GM21717 (cell line): Measurements from ENCODE around the gene MYBBP1A.

Experiments used
- ATAC-seq: cut with Tn5 transposase; IDR thresholded peaks from one replicate; pipeline ENCODE4 v1.9.1; 2021; ENCODE audit warnings: mild to moderate bottlenecking, moderate library complexity; ENCODE audit not compliant: unreplicated experiment

Gene MYBBP1A

DNA sequence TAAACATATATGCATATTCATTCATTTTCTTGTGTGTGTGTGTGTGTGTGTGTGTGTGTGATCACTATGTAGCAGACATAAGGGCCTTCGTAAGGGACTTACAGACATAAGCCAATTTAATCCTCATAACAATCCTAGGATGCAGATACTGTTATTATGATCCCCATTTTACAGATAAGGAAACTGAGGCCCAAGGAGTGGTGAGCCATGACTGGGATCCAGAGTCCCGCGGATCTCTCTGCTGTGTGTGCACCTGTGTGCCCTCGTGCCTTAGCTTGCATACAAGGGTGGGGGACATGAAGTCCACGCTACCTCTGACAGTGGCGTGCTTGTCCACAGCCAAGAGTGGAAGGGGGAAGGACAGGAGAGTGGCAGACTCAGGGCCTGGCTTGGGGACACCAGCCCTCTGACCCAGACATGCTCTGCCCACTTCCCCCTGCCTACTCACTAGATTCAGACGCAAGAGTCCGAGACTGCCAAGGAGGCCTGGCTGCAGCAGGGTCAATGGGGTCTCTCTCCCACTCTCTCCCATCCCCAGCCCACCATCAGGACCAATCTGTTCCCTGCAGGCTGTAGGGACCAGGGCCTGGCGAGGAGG lies 19.4 kb upstream of the MYBBP1A start:
- ATAC-seq, result no peak

DNA sequence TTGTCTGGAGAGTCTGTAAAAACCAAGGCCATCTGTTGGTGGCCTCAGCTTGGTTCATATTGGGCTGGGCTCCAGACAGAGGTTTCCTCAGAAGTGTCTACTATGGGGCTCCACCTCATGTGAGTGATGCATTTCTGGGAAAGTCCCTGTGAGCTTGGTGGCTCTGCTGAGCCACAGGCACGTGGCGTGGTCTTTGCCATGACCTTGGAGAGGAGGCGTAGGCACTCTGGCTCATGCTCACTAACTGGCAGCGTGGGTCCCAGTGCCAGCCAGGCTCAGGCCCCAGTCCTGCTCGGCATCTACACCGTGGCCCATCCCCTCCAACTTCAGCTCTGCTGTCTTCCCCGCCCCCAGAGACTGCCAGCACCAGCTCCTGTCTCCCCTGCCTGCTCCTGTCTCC lies 18.5 kb upstream of the MYBBP1A start:
- no peak for ATAC-seq

DNA sequence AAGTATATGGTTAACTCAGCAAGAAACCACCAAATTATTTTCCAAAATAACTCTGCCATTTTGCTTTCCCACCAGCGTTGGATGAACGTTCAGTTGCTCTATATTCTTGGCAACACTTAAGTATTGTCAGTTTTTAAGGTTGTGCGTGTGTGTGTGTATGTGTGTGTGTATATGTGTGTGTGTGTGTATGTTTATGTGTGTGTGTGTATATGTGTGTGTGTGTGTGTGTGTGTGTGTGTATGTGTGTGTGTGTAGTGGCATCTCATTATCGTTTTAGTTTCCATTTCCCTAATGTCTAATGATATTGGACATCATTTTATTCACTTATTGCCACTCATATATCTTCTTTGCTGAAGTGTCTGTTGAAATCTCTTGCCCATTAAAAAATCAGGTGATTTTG lies 17.9 kb upstream of the MYBBP1A start:
- ATAC-seq, result no peak

DNA sequence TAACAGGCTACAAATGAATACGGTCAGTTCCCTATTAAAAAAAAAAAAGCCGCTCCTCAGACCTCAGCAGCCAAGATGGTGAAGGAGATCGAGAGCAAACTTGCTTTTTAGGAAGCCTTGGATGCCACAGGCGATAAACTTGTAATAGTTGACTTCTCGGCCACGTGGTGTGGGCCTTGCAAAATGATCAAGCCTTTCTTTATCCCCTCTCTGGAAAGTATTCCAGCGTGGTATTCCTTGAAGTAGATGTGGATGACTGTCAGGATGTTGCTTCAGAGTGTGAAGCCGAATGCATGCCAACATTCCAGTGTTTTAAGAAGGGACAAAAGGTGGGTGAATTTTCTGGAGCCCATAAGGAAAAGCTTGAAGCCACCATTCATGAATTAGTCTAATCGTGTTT lies 16.9 kb upstream of the MYBBP1A start:
- no peak for ATAC-seq

DNA sequence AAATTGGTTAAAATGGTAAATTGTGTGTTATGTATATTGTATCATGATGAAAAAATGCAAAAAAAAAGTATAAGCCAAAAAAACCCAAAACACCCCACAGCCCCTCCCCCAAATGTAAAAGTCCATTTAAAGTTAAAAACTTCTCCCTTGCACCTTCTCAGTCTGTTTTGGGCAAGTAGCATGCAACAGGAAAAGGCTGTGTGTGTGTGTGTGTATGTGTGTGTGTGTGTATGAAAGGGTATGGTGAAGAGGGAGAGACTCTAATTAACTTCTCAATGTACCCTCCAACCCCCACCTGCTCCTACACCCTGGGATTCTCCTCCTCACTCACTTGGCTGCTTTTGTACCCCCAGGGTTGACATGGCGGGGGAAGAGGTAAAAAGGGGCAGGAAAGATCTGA lies 14.4 kb upstream of the MYBBP1A start:
- no peak for ATAC-seq

DNA sequence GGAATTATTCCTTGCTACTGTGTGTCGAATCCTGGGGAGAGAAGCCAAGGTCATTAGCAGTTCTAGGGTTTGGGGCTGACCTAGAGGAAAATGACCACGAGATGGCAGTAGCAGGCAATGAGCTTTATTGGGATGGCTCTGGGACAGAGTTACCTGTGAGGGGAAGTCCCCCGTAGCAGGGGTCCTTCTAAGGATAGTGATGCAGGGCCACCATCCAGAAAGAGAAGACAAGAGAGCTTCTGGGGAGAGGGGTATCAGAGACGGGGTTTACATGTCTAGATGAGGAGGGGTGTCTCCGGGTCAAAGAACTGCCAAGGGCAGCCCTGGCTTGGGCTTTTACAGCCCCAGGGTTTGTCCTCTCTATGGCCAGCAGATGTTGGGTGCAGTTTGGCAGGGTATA lies 11.6 kb upstream of the MYBBP1A start:
- ATAC-seq, result no peak

DNA sequence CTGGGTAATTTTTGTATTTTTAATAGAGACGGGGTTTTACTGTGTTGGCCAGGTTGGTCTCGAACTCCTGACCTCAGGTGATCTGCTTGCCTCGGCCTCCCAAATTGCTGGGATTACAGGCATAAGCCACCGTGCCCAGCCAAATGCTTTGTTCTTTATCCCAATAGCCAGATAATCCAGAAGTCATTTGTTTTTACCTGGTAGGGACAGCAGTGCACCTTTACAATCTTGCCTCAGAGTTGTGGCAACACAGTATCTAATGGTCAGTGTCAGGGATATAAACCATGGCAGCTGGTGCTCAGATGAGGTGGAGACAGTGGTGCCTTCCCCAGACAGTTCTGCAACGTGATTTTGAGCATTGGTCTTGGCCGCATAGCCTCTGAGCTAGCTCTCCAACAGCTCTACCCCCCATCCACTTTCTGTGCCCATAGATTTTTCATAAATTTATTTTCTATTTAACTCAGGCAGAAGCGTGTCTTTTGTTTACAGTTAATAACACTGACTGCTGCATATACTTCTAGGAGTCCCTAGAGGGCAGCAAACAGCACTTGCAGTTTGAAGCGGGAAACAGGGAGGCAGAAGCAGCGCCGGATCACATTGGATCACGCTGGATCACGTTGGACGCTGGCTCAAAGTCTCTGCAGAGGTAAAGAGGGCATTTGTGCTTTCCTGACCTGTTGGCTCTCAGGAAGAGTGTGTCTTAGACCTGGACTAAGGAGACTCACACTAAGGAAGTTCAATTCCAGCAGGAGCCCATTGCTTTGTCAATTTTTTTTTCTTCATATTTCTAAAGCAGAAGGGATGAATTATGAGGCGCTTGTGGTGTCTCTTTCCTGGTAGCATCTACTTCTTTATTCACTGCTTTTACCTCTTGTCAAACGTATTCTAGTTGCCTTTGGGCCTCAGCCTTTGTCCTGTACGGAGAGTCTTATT lies 10.3 kb upstream of the MYBBP1A start:
- ATAC-seq, result no peak

DNA sequence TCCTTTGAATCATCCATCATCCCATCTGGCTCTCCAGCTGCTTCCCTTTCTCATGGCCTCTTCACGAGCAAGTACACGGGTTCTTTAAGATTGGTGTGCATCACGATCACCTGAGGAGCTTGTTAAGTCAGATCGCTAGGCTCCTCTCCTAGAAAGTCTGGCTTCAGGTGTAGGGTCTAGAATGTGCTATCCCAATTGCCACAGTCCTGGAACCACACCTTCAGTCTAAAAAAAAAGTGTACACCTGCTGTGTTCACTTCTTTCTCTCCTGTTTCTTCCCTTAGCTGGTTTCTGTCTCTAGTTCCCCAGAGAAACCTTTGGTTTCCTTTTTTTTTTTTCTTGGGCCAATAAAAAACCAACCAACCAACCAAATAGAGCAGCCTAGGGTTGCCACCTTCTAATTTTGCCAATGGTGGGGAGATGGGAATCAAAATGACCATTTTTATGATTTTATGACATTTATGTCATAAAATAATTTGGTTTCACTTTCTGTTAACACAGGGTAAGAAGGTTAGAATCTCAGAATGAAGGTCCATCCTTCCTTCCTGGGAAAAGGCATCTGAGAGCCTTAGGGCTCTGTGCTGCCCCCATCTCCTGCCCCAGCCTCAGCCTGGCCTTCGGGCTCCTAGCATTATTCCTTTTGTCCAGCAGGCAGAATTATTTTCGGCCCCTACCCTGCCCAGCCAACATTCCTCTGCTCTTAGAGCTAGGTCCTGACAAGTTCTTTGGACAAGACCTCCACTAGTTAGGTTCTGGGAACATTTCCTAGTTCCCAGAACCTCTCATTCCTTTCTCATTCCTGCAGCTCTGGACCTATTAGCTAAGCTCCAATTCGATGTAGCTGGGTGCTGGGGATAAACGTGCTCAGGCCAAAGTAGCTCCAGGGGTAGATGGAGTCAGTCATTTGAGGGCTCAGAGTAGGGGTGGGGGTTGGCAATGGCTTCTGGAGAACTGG lies 7.1 kb upstream of the MYBBP1A start:
- no peak for ATAC-seq

DNA sequence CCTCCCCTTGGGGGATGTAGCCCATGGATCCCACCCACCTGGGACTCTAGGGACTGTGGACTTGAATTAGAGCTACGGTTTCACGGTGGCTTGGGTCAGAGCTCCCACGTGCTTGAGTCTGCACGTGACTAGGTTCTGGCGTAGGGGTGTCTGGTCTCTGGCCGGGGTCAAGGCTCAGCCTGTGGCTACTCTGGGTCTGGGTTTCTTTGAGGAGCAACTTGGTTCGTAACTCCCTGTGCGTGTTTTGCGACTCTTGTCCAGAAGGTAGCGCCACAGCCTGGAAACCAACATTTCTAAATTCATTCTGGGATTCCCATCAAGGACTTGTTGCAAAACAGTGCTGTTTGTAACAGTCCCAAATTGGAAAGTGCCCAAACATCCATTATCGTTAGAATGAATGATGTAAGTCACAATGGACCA lies 5.7 kb upstream of the MYBBP1A start:
- ATAC-seq, result no peak

DNA sequence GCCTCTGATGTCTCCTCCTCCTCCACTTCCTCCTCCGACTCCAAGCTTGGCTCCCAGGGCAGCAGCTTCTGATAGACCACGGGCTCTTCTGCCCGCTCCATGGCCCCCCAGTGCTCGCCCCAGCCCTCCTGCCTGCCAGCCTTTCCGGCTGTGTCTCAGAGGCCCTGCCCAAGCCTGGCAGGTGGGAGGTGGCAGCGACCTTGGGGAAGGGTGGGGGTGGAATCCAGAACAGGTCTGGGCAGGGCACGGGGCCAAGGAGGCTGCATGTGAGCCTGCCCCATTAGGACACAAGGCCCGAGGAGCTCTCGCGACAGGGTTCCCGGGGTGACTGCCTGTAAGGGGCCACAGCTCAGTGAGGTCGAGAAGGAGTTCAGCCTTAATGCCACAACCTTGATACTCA lies 5.2 kb upstream of the MYBBP1A start, which contains the start of gene GGT6:
GGT6 (minus strand) TSS at position 157 of the 400 bp plus-strand sequence; CDS start at position 101, 56 bp downstream.
- ATAC-seq, result no peak

DNA sequence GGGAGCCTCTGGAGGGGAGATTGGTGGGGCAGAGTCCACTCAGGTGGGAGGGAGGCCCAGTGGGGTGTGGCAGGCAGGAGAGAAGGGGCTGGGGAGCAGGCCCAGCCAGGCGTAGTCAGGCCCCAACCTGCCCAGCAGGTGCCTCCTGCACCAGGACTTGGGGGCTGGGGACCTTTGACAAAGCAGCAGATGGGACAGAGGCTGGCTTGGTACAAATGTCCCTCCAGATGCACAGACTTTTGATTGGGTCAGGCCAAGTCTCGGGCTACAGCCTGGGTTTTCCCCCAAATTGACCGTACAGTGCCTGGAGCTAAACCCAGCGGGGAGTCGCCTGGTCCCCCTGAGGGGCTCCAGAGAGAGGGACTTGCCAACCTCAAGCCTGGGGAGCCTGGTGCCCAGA lies 4.8 kb upstream of the MYBBP1A start:
- ATAC-seq, result no peak

DNA sequence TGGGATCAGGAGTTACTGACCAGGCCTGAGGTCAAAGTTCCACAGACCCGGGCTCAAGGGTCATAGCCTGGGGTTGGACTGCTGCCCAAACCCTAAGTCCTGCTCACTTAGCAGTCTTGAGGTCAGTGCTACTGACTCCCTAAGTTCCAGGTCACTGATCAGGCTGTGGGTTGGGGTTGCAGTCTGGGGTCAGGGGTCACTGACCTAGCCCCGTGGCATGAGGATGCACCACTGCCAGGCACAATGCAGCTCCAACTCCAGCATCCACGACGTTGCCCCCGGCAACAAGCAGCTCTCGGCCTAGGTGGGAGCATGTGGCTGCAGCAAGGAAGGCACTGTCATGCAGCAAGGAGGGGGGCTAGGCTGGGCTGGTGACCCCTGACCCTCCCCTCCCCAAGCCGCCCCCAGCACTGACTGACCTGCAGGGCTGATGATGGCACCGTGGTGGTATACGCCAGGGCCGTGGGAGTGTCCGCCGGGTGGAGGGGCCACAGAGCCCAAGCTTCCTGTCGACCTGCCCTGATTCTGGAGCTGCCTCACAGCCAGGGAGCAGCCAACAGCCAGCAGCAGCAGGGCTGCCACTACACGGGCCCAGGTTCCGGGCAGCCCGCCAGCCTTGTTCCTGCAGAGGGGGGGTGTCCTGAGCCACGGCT lies 4.1 kb upstream of the MYBBP1A start:
- no peak for ATAC-seq

DNA sequence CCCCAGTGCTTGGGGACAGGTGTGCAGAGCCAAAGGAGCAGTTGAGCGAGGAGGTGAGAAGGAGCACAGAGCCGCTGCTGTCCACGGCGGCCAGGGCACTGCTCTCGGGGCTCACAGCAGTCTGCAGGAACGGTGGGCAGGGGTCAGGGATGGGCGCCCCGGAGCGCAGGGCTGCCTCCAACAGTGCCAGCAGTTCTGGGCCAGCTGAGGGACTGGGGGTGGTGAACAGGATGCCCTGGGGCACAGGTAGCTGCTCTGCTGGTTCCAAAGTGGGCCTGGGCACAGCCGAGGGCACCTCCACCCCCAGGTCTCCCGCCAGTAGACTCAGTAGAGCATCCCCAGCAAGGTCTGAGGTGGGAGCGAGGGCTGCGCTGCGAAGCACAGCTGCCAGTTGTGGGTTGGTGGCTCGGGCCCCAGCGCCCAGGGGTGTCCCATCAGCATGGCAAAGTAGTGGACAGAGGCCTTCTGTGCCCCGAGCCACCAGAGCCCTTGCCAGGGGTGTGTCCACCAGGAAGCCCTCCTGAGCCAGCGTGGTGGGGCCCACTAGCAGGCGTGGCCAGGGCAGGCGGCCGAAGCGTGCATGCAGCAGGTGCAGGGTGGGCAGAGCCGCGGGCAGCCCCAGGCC lies 3.3 kb upstream of the MYBBP1A start:
- no peak for ATAC-seq

DNA sequence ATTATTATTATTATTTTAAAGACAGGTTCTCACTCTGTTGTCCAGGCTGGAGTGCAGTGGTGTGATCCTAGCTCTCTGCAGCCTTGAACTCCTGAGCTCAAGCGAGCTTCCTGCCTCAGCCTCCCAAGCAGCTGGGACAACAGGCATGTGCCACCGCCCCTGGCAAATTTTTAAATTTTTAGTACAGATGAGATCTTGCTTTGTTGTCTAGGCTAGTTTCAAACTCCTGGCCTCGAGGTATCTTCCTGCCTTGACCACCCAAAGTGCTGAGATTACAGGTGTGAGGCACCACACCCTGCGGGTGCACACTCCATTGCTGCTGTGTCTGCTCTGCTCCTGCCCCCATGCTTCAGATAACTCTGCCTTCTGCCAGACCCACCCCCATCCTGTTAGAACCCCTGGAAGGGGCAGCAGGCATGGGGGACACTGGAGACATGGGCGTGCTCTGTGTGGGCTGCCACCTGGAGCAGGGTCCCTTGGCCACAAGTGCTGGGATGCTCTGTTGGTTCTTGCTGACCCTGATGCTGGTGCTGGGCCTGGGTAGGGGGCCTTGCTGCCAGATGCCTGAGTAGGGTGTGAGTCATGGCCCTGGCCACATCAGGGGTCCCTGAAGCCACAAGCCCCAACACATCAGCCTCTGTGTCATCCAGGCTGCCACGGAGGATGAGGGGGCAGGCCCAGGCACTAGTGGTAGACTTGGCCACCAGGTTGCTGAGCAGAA lies 2.6 kb upstream of the MYBBP1A start:
- no peak for ATAC-seq

DNA sequence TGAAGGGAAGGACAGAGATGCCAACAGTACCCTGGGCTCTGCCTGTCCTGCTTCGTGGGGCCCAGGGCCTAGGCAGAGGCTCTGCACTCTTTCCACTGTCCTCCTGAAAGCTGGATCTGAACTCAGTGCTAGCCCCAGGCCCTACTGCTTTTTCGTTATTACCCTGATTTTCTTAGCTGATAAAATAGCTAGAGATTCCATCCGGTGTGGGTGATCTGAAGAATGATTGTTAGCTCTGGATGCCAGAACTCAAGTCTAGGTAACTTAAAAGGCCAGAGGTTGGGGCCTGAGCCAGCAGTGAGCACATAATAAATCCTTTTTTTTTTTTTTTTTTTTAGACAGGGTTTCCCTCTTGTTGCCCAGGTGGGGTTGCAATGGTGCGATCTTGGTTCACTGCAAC lies 1.8 kb upstream of the MYBBP1A start:
- no peak for ATAC-seq

DNA sequence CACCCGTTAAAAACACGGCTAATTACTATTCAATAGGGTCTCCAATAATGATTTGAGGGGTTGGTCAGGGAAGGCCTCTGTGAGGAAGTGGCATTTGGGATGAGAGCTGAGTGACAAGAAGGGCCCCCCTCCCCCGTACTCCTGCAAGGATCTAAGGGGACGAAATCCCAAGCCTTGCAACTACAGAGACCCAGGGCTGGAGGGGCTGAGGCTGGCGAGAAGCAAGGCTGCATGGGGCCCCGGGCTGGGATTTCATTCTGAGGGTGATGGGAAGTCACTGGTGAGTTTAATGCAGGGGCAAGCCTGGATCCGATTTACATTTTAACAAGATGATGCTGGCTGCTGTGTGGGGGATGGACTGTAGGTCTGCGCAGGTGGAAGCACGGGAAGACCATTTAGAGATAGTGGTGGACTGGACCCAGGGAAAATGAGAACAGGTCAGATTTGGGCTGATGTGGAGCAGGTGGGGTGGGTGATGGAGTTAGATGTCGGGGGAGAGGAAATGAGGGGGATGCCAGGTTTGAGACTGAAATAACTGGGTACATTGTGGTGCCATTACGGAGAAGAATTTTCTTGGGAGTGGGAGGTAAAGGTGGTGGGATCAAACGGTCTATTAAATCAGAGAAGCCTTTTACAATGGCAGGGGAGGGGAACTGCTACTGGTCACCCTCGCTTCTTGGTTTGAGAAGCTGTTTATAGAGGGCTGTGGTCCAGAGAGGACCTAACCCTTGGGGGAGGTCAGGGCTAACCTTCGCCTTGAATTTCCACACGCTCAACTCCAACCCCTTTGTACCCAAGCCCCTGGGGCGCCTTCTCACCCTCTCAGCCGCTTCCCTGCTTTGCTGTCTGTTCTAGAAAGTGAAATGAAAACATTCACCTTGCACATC lies 932 bp upstream of the MYBBP1A start:
- ATAC-seq, result no peak

DNA sequence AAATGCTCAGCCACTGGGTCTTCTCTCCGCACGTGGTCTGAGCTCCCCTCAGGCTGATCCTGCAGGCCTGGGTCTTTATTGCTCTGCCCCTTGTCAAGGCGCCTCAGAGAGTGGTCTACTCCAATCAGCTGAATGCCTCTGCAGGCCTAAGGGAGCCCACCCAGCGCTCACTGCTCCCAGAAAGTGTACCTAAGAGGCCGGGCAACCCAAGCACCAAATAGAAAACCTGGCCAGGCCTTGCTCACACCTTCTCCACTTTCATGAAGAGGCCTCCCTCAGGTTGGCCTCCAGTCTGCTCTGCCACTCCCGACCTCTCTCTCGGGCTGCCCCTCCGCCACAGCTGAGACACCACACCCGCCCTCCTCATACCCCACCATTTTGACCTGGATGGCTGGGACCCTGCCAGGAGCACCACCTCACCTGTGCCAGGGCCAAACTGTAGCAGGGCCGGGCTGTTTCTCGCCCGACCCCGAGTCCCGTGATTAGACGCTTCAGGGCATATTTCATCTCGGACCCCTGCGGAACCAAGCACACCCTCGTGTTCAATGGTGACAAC lies 665 bp downstream of the MYBBP1A start:
- no peak for ATAC-seq

DNA sequence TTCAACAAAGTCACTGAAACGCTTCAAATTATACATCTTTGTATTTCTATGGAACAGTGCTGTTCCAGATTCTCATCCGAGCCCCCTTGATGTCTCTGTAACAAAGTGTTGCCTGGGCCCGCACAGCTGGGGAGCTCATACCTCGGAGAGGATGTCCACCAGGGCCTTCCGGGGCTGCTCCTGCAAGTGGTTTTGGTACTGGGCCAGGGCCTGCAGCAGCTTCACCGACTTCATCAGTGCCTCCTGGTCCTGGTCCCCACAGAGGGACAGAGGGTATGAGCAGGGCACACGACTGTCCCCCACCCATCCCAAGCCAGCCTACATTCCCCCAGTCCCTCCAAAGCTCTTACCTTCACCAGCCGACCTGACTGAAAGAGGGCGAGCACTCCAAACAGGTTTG lies 1.5 kb downstream of the MYBBP1A start:
- no peak for ATAC-seq
